ENCODE data around the gene ABLIM1. TPM values are rescaled to one million over a fixed set of nuclear protein-coding genes. Genes with fewer than 3 reads are reported as not detected.

The ABLIM1 gene
- polyA plus RNA-seq, 3 donors, result 0.33 to 0.91 (median 0.57) TPM

GRCh38 chr10:114458955-114459354, 199.1 kb downstream of the ABLIM1 start:
- Histone ChIP-seq H3K4me2 (replicated peaks; ENCODE audit: extremely low read depth, low read length, poor library complexity, severe bottlenecking) (no peak overlapping the region), H3K27ac (ENCODE audit: low read depth in 1 of 2, low read length in 2 of 2) (no peak overlapping the region), H4K20me1 (ENCODE audit: insufficient read depth, low read length) (no peaks in the 10 kb centered on the region), H3K9me3 (replicated peaks in 1 of 2; ENCODE audit: control insufficient read depth in 1 of 2, insufficient read depth in 1 of 2, low read length in 2 of 2) (no peaks in the 10 kb centered on the region), H3K4me1 (ENCODE audit: control insufficient read depth in 1 of 2, insufficient read depth in 2 of 2, low read length in 2 of 2) (no peaks in the 10 kb centered on the region), H2AFZ (ENCODE audit: insufficient read depth, low read depth, low read length, poor library complexity, severe bottlenecking) (peak overlapping the region; percentile 38), H3K27me3 (ENCODE audit: control insufficient read depth in 2 of 2, insufficient read depth in 2 of 2, low read length in 2 of 2) (no peaks in the 10 kb centered on the region), H3K36me3 (replicated peaks in 1 of 2; ENCODE audit: control insufficient read depth in 1 of 2, insufficient read depth in 2 of 2, low read length in 2 of 2) (no peaks in the 10 kb centered on the region), H3K9ac (ENCODE audit: insufficient read depth, low read length, poor library complexity, severe bottlenecking) (no peak overlapping the region), H3K79me2 (ENCODE audit: insufficient read depth, low read length) (no peaks in the 10 kb centered on the region), H3K4me3 (replicated peaks in 1 of 3; ENCODE audit: low read depth in 2 of 3, low read length in 3 of 3) (no peak overlapping the region)
- Mint-ChIP-seq H3K27ac (no peak overlapping the region), H3K9me3 (peaks cover 0 to 5% (median 0%) of the 10 kb centered on the region in 7 donors), H3K4me1 (peaks cover 6% of the 10 kb centered on the region), H3K4me3 (no peak overlapping the region), H3K36me3 (no peaks in the 10 kb centered on the region), H3K27me3 (ENCODE audit: low read depth in 3 of 3) (peaks cover 0 to 2% (median 0%) of the 10 kb centered on the region in 3 donors)
- peak; percentile 29 to 55 (median 37) for DNase-seq
- 46% methylated on average over 2 of the region's 3 CpGs for WGBS (ENCODE audit: insufficient coverage)
- TF ChIP-seq CTCF (IDR thresholded peaks at IDR 0.05), result peak; percentile 41
- intact Hi-C loops (cut with micrococcal nuclease), result no loop called here

GRCh38 chr10:114458216-114458920, 199.7 kb downstream of the ABLIM1 start:
- H3K79me2 ChIP-seq (ENCODE audit: insufficient read depth, low read length), result no peaks in the 10 kb centered on the region
- no peak for TF ChIP-seq CTCF (IDR thresholded peaks at IDR 0.05)
- H3K27ac ChIP-seq (ENCODE audit: low read depth in 1 of 2, low read length in 2 of 2), result no peak overlapping the region
- H3K27ac Mint-ChIP-seq, result no peak overlapping the region
- DNase-seq, result no peak
- WGBS (ENCODE audit: insufficient coverage), result no CpG with 5 or more reads among the region's 9 CpGs
- H4K20me1 ChIP-seq (ENCODE audit: insufficient read depth, low read length), result no peaks in the 10 kb centered on the region
- H3K9me3 ChIP-seq (replicated peaks in 1 of 2; ENCODE audit: control insufficient read depth in 1 of 2, insufficient read depth in 1 of 2, low read length in 2 of 2), result no peaks in the 10 kb centered on the region
- no peaks in the 10 kb centered on the region for H3K36me3 ChIP-seq (replicated peaks in 1 of 2; ENCODE audit: control insufficient read depth in 1 of 2, insufficient read depth in 2 of 2, low read length in 2 of 2)
- peaks cover 6% of the 10 kb centered on the region for H3K4me1 Mint-ChIP-seq
- H3K27me3 Mint-ChIP-seq (ENCODE audit: low read depth in 3 of 3), result peaks cover 0 to 2% (median 0%) of the 10 kb centered on the region in 3 donors
- H2AFZ ChIP-seq (ENCODE audit: insufficient read depth, low read depth, low read length, poor library complexity, severe bottlenecking), result peak overlapping the region; percentile 38
- H3K4me2 ChIP-seq (replicated peaks; ENCODE audit: extremely low read depth, low read length, poor library complexity, severe bottlenecking), result no peak overlapping the region
- H3K4me1 ChIP-seq (ENCODE audit: control insufficient read depth in 1 of 2, insufficient read depth in 2 of 2, low read length in 2 of 2), result no peaks in the 10 kb centered on the region
- H3K9ac ChIP-seq (ENCODE audit: insufficient read depth, low read length, poor library complexity, severe bottlenecking), result no peak overlapping the region
- peaks cover 0 to 5% (median 0%) of the 10 kb centered on the region in 7 donors for H3K9me3 Mint-ChIP-seq
- no peaks in the 10 kb centered on the region for H3K27me3 ChIP-seq (ENCODE audit: control insufficient read depth in 2 of 2, insufficient read depth in 2 of 2, low read length in 2 of 2)
- no peak overlapping the region for H3K4me3 Mint-ChIP-seq
- intact Hi-C loops (cut with micrococcal nuclease), result no loop called here
- no peaks in the 10 kb centered on the region for H3K36me3 Mint-ChIP-seq
- H3K4me3 ChIP-seq (replicated peaks in 1 of 3; ENCODE audit: low read depth in 2 of 3, low read length in 3 of 3), result no peak overlapping the region

Measured in CD14-positive monocyte (primary cell).